Neutrophil (primary cell): ENCODE results near the gene ARHGEF19.
"Not testable (repeated sequence)": the region's sequence is repeated elsewhere in the genome, so short reads cannot be mapped to it uniquely, and the experiment has no call there.

ENCODE experiments used
- H3K27ac ChIP-seq: fragments of 200-600 bp; sonication (generic); 2 replicates; pipeline ENCODE4 v1.5.1; 2016; ENCODE audit warnings: mild to moderate bottlenecking, moderate library complexity
- H3K27me3 ChIP-seq: fragments of 200-600 bp; sonication (generic); 2 replicates; pipeline ENCODE4 v1.6.0; 2016; ENCODE audit warnings: mild to moderate bottlenecking
- H3K36me3 ChIP-seq: fragments of 200-600 bp; sonication (generic); 2 replicates; pipeline ENCODE4 v1.5.1; 2017
- H3K4me1 ChIP-seq, 2 experiments: fragments of 200-600 bp in 1 of 2; sonication (generic) in 1 of 2; 1 replicate in 1 of 2; 2 replicates in 1 of 2; pipeline versions ENCODE4 v1.5.1 to v1.6.1; 2013 to 2016; ENCODE audit warnings: low read depth in 1 of 2, low read length in 1 of 2, mild to moderate bottlenecking in 1 of 2, moderate library complexity in 1 of 2; ENCODE audit not compliant: control insufficient read depth in 1 of 2, insufficient read depth in 1 of 2
- H3K4me3 ChIP-seq, 2 experiments: fragments of 200-600 bp in 1 of 2; sonication (generic) in 1 of 2; 1 replicate in 1 of 2; 2 replicates in 1 of 2; pipeline ENCODE4 v1.5.1; 2013 to 2016; ENCODE audit warnings: low read depth in 1 of 2, low read length in 1 of 2, mild to moderate bottlenecking in 1 of 2, moderate library complexity in 1 of 2
- H3K9me3 ChIP-seq: fragments of 200-600 bp; sonication (generic); 2 replicates; pipeline ENCODE4 v1.5.1; 2016
- CTCF ChIP-seq: fragments of 200-600 bp; sonication (generic); IDR thresholded peaks from 2 replicates; pipeline ENCODE4 v1.5.1; 2016; ENCODE audit warnings: antibody characterized with exemption

The ARHGEF19 gene

GRCh38 chr1:16215882-16216753, 3.7 kb upstream of the ARHGEF19 start:
- Histone ChIP-seq H3K9me3 (no peaks in the 10 kb centered on the region), H3K4me3 (peak overlapping the region; percentile 72 to 75), H3K27me3 (peaks cover 44% of the 10 kb centered on the region), H3K27ac (no peak overlapping the region), H3K36me3 (no peaks in the 10 kb centered on the region), H3K4me1 (peaks cover 16 to 20% of the 10 kb centered on the region in 2 experiments)
- TF ChIP-seq CTCF, result no peak

- peaks cover 16 to 20% of the 10 kb centered on the region in 2 experiments for H3K4me1 ChIP-seq
- H3K4me3 ChIP-seq, H3K27ac ChIP-seq, H3K36me3 ChIP-seq, H3K9me3 ChIP-seq: not testable (repeated sequence)
- H3K27me3 ChIP-seq, result peaks cover 44% of the 10 kb centered on the region
Measured at GRCh38 chr1:16215240-16215639, 2.8 kb upstream of the ARHGEF19 start.

- not testable (repeated sequence) for H3K27ac ChIP-seq, H3K4me3 ChIP-seq, H3K9me3 ChIP-seq, H3K36me3 ChIP-seq
- H3K27me3 ChIP-seq, result peaks cover 44% of the 10 kb centered on the region
- peaks cover 16 to 20% of the 10 kb centered on the region in 2 experiments for H3K4me1 ChIP-seq
Measured at GRCh38 chr1:16213544-16213943, 1.1 kb upstream of the ARHGEF19 start.

- Histone ChIP-seq H3K36me3 (no peaks in the 10 kb centered on the region), H3K4me1 (peaks cover 16 to 20% of the 10 kb centered on the region in 2 experiments), H3K27me3 (peaks cover 47% of the 10 kb centered on the region), H3K27ac (no peak overlapping the region), H3K4me3 (no peak overlapping the region), H3K9me3 (no peaks in the 10 kb centered on the region)
- no peak for TF ChIP-seq CTCF
Measured at GRCh38 chr1:16213013-16213412, 561 bp upstream of the ARHGEF19 start.

- Histone ChIP-seq H3K36me3 (no peaks in the 10 kb centered on the region), H3K27ac (no peak overlapping the region), H3K4me3 (no peak overlapping the region), H3K4me1 (peaks cover 20 to 21% of the 10 kb centered on the region in 2 experiments), H3K9me3 (no peaks in the 10 kb centered on the region), H3K27me3 (peaks cover 50% of the 10 kb centered on the region)
- no peak for TF ChIP-seq CTCF
Measured at GRCh38 chr1:16211824-16212223, 628 bp downstream of the ARHGEF19 start.

- H3K4me1 ChIP-seq, result peaks cover 14 to 17% of the 10 kb centered on the region in 2 experiments
- H3K27ac ChIP-seq, result no peak overlapping the region
- no peaks in the 10 kb centered on the region for H3K36me3 ChIP-seq
- no peak overlapping the region for H3K4me3 ChIP-seq
- peaks cover 38% of the 10 kb centered on the region for H3K27me3 ChIP-seq
- TF ChIP-seq CTCF, result no peak
- no peaks in the 10 kb centered on the region for H3K9me3 ChIP-seq
Measured at GRCh38 chr1:16210581-16210980, 1.9 kb downstream of the ARHGEF19 start.
